Activated naive CD4-positive, alpha-beta T cell treated with anti-CD3 and anti-CD28 coated beads, Interleukin-2, amount 50 U/mL, for 16 hours (primary cell): Measurements from ENCODE around the gene CDKAL1.
"Not testable (repeated sequence)": the region's sequence is repeated elsewhere in the genome, so short reads cannot be mapped to it uniquely, and the experiment has no call there.

Source experiments
- DNase-seq: peaks from one replicate; pipeline ENCODE4 v3.0.0-alpha.2; 2020

Gene CDKAL1

GRCh38 chr6:20712011-20712410 is 177.8 kb downstream of the CDKAL1 start:
- DNase-seq, result no peak

GRCh38 chr6:20715135-20715806 is 181.0 kb downstream of the CDKAL1 start:
- no peak for DNase-seq

GRCh38 chr6:20716865-20717264 is 182.6 kb downstream of the CDKAL1 start:
- DNase-seq, result no peak

GRCh38 chr6:20717743-20718142 is 183.5 kb downstream of the CDKAL1 start:
- no peak for DNase-seq

- DNase-seq, result no peak
Observed at GRCh38 chr6:20718705-20719653, 184.7 kb downstream of the CDKAL1 start.

- no peak for DNase-seq
Observed at GRCh38 chr6:20719980-20720379, 185.7 kb downstream of the CDKAL1 start.

GRCh38 chr6:20721121-20721520 is 186.9 kb downstream of the CDKAL1 start:
- not testable (repeated sequence) for DNase-seq

- no peak for DNase-seq
Observed at GRCh38 chr6:20722455-20722854, 188.2 kb downstream of the CDKAL1 start.

- DNase-seq, result no peak
Observed at GRCh38 chr6:20723236-20723635, 189.0 kb downstream of the CDKAL1 start.

GRCh38 chr6:20724443-20725190 is 190.4 kb downstream of the CDKAL1 start:
- DNase-seq, result no peak

GRCh38 chr6:20725235-20725634 is 191.0 kb downstream of the CDKAL1 start:
- DNase-seq, result not testable (repeated sequence)

- no peak for DNase-seq
Observed at GRCh38 chr6:20729086-20729485, 194.8 kb downstream of the CDKAL1 start.

- not testable (repeated sequence) for DNase-seq
Observed at GRCh38 chr6:20732362-20732761, 198.1 kb downstream of the CDKAL1 start.

- DNase-seq, result no peak
Observed at GRCh38 chr6:20732896-20733295, 198.6 kb downstream of the CDKAL1 start.

GRCh38 chr6:20737912-20738311 is 203.7 kb downstream of the CDKAL1 start:
- DNase-seq, result no peak

- no peak for DNase-seq
Observed at GRCh38 chr6:20740088-20740487, 205.8 kb downstream of the CDKAL1 start.

GRCh38 chr6:20740727-20741126 is 206.5 kb downstream of the CDKAL1 start:
- DNase-seq, result no peak

- DNase-seq, result no peak
Observed at GRCh38 chr6:20741490-20741889, 207.2 kb downstream of the CDKAL1 start.

- DNase-seq, result no peak
Observed at GRCh38 chr6:20744911-20745557, 210.8 kb downstream of the CDKAL1 start.

GRCh38 chr6:20746024-20746423 is 211.8 kb downstream of the CDKAL1 start:
- DNase-seq, result no peak

- DNase-seq, result no peak
Observed at GRCh38 chr6:20746805-20747558, 212.7 kb downstream of the CDKAL1 start.

GRCh38 chr6:20747991-20748390 is 213.7 kb downstream of the CDKAL1 start:
- DNase-seq, result no peak
